GM03348 (cell line): ENCODE results near the gene ADCY5.

Experiments used
- DNase-seq: peaks from one replicate; pipeline ENCODE4 v3.0.0; 2012; ENCODE audit warnings: low spot score

Gene ADCY5

DNA sequence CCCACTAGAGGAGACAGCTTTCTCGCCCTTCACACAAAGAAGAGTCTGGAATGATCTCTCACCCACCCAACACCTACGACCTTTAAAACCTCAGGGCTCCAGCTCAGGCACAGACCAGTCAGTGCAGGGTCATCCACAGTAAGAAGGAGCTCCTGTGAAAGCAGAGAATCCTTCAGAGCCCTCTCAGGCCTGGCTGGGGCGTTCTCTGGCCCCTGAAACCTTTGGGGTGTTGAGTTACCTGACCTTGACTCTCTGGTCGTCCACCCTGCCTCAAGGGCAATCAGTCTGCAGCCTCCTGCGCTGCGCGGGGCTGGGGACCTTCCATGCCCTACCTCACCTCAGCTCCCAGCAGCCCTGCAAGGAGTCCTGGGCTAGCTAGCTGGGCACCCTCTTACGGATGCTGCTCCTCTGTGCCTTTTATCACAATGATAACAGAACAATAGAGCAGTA, 106.2 kb downstream of the ADCY5 start:
- no peak for DNase-seq

- no peak for DNase-seq
Measured at GRCh38 chr3:123341871-123342630, 106.8 kb downstream of the ADCY5 start.

- DNase-seq: no peak
Measured at GRCh38 chr3:123340336-123340735, 108.6 kb downstream of the ADCY5 start.

DNA sequence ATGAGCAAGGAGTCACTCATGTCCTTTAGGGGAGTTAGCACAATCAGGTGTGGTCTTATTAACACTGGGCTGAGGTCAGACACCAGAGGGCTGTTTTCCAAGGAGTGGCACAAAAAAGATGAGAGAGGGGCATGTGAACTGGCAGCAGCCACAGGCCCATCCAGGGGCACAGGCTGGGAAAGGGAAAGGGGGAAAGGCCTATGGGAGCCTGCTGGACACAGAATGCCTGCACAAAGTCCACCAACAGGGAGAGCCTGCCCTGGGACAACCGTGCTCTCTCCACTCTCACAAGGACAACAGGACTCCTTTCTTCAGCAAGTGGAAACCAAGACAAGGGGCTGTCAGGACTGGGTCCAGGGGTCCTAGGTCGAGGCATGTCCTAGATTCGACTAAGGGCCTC, 109.6 kb downstream of the ADCY5 start:
- DNase-seq: no peak

GRCh38 chr3:123338620-123339061, 110.2 kb downstream of the ADCY5 start:
- no peak for DNase-seq

- no peak for DNase-seq
Measured at GRCh38 chr3:123337948-123338619, 110.8 kb downstream of the ADCY5 start.

- DNase-seq: no peak
Measured at GRCh38 chr3:123337226-123337625, 111.7 kb downstream of the ADCY5 start.

GRCh38 chr3:123336441-123336851, 112.4 kb downstream of the ADCY5 start:
- DNase-seq: no peak

- DNase-seq: no peak
Measured at GRCh38 chr3:123336001-123336400, 112.9 kb downstream of the ADCY5 start.

- DNase-seq: no peak
Measured at GRCh38 chr3:123335007-123335670, 113.8 kb downstream of the ADCY5 start.

DNA sequence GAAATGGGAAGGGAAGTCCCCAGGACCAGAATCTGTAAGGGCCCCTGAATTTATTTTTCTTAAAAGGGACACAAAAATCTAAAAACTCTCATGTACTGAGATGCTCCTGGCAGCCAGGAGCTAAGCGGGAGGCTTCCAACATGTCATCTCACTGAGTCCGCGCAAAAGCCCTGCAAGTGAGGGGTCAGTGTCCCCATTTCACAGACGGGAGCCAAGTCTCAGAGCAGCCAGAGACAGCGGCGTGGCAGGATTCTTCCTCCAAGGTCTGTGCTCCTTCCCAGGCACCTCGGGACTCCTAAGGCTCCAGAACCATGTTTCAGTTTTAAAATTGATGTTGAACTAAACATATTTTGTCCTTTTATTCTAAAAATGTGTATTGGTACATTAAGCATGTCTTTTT, 114.8 kb downstream of the ADCY5 start:
- no peak for DNase-seq

GRCh38 chr3:123333401-123333800, 115.5 kb downstream of the ADCY5 start:
- no peak for DNase-seq

- no peak for DNase-seq
Measured at GRCh38 chr3:123332124-123332641, 116.7 kb downstream of the ADCY5 start.

DNA sequence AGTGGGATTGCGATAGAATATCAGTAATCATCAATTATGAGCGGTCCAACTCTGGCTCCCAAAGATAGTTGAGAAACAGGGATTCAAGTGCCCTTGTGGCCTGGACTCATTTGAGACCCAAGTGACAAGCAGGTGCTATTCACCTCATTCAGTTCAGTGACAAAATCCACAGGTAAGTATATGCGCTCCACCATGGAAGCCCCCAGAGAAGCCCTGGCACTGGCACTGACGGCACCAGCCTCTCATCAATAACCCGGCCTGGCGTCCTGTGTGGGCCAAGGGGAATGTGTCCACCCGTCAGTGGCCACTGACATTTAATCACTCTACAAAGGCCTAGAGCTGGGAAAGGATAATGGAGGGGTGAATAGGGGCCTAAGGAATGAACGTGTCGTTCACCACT, 117.2 kb downstream of the ADCY5 start:
- no peak for DNase-seq

DNA sequence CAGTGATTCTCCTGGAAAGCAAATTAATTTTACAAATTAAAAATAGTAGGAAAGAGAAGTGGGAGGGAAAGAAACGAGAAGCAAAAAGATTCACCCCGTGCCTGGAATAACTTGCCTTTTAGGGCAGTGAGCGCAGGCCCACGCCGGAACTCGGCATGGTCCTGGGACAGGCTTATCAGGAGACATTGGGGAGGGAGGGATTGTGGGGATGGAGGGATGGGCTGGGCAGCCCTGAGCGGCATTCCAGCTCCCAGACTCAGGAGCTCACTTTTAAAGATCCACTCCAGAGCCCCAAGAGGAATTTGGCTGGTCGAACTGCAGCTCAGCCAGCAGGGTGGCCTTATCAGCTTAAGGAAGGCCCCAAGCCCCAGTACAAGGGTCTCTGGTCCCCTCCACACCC, 117.9 kb downstream of the ADCY5 start:
- DNase-seq: no peak

- DNase-seq: no peak
Measured at GRCh38 chr3:123330441-123330991, 118.4 kb downstream of the ADCY5 start.

GRCh38 chr3:123329636-123330340, 119.1 kb downstream of the ADCY5 start:
- DNase-seq: no peak

GRCh38 chr3:123328851-123329635, 119.8 kb downstream of the ADCY5 start:
- peak; percentile 92 for DNase-seq

DNA sequence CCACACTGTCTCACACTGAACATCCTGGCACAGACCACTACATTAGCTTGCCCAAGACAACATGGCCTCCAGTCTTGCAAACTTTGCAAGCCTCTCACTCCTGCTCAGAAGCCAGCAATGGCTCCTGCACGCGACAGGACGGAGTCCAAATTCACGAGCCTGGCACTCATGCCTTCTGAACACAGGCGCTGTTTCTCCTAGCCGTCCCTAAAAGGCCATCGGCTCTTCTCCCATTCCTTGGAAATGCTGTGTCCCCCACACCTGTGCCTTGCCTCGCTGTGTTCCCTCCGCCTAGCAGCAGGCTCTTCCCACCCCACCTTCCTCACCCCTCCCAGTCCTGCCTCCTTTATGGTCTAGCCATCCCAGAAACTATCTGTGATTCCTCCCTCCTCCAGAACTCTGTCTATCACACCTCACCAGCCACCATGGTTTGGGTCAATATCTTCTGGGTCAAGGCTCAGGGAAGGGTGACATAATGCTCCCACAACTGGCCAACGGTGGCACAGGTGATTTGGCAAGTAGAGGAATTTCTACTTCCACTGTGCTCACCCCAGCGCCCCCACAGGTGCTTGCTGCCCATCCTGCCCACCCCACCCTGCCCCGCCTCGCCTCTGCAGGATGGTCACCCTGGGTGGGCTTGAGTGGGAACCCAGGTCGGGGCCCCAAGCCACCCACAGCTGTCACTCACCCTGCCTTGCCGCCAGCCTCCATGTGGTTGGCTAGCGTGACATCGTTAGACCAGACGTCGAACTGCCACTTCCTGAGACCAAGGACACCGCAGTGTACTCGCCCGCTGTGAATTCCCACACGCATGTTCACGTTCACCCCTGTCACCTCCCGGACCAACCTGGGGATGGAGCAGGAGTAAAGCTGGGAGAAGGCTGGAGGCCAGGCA, 120.7 kb downstream of the ADCY5 start:
- DNase-seq: no peak

GRCh38 chr3:123327480-123327879, 121.4 kb downstream of the ADCY5 start:
- DNase-seq: no peak
